HG03196 (cell line): ENCODE results near the gene KLHL29.

ENCODE experiments used
- ATAC-seq: cut with Tn5 transposase; IDR thresholded peaks from one replicate; pipeline ENCODE4 v1.9.1; 2021; ENCODE audit not compliant: unreplicated experiment

Gene KLHL29

GRCh38 chr2:23489471-23490322 lies 104.7 kb downstream of the KLHL29 start:
- ATAC-seq: no peak

GRCh38 chr2:23491591-23492336 lies 106.8 kb downstream of the KLHL29 start:
- ATAC-seq: no peak

- ATAC-seq: no peak
Measured at GRCh38 chr2:23492337-23492675, 107.3 kb downstream of the KLHL29 start.

DNA sequence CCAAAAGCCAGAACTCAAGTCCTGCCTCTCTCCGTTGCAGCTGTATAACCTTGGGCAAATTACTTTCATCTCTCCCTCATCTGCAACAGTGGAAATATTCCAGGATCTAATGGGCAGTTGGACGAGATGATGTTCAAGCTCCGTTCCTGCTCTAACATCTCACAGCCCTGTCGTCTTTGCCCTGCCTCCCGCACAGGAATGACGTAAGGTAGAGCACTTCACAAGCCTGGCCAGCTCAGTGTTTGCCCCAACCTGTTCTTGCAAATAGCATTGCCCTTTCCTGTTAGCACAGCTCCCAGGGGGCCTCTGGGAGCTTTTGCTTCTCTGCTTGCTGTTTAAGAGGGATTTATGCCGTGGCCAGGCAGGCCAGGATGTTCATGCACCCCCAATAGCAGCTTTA lies 107.9 kb downstream of the KLHL29 start:
- ATAC-seq: no peak

DNA sequence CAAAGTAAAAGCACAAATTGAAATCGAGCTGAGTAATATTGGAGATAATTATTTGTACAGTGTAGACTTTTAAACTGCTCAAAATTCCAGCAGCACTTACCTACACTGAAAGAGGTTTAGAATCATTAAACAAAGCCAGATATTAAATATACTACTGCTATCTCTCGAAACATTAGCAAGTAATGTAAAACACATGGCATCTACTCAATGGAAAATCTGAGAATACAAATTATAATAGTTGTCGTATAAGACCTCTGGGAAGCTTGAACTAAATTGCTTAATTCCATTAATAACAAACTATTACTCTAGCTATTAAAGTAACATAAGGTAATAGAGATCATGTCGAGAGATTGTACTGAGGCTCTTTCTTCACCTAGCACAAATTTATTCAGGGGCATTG lies 108.9 kb downstream of the KLHL29 start:
- no peak for ATAC-seq

DNA sequence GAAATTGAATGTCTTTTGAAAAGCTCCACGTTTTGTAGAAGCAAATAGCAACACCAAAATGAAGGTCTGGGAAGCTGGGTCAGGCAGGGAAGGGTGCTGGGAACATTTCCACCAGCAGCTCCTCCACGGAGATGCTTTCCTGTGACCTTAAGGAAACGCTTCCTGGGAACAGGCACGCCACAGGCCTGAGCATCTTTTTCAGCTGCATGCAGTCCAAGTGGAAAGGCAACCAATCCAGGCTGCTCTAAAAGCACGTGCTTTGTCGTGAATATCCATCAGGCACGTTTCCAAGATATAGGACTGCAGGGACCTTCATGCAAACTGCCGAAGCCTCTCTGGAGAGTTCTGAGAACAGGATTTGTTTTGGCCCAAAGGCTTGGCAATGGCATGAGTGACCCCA lies 109.3 kb downstream of the KLHL29 start:
- no peak for ATAC-seq

DNA sequence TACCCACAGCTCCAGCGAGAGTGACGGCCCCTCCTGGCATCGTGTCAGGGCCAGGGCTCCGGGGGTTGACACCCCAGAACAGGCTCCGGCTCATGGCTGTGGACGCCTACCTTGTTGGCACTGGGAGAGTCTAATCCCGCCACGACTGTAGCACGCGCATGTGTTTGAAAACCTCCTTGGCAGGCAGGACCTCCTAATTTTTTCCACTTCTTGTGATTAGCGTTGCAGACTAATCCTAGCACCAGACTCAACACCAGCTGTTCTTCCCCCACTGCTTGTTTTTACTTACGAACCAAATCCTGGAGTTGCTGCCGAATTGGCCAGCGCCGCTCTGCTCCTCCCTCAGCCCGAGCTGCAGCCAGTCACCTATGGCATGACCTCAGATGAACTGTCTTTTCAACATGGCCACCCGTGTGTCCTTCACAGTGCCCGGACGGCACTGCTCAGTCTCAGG lies 110.7 kb downstream of the KLHL29 start:
- ATAC-seq: no peak

GRCh38 chr2:23496456-23496855 lies 111.5 kb downstream of the KLHL29 start:
- ATAC-seq: no peak

DNA sequence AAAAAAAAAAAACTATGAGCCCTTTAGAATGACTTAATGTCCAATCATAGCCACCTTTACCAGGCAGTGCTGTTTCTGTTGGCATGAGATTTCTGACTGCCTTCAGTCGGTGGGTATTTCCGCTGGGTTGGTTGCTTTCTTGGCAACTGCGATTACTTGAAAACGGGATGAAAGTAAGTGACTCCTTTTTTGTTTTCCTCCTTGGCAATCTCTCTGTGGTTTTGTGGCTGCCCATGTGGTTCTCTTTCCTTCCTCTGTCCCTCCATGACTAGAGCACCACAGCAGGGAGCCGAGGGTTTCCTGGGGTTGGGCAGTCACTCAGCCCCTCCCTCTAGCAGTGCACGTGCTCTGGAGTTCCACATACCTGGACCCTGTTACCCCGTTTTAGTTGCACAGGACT lies 112.1 kb downstream of the KLHL29 start:
- no peak for ATAC-seq

DNA sequence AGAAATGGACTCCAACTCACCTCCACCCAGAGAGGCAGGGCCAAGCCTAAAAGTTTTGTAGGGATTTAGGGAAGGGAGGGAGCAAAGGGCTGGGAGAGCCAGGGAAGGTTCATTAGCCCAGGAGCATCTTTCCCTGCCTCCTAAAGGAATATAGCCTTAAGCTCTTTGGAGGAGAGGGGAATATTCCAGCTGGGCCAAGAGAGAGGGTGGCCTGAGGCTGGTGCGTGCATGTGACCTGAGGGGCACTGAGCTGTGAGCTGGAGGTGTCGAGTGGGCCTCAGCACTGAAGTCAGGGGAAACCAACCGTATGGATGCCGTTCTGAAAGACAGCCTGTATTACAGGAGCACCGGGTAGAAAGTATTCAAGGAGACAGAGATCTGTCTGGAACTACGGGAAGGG lies 112.6 kb downstream of the KLHL29 start:
- ATAC-seq: no peak

DNA sequence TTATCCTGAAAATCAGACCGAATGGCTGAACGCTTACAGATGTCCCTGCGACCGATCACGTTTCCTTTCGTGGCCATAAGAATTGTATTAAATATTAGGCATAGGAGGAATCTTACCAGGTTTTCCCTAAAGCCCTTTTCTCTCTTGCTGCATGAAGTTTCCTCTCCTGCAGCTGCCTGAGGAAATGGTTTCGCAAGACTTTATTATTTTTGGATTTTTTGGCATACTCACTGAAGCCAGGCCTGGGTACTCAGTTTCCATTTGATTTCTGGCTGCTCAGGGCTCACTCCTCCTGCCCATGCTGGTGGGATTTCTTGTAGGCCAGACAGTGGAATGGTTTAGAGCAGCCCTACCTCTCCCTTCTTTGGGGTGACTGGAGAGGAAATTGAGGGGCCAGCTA lies 114.0 kb downstream of the KLHL29 start:
- no peak for ATAC-seq

DNA sequence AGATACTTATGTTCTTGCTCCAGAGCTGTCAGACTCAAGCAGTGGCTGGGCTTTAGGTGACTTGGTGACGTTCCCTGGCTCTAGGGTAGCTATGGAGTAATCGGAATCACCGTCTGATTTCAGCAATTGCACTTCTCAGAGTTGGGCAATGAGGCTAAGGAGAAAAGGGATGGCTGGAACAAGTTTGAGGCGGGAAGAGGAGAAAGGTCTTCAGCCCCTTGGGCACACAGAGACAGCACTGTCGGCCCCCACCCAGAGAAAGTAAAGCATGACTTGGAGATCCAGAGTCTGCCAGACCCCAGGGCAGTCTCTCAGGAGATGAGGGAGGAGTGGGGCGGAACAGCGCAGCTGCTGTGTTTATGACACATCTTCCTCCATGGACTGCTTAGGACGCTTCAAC lies 114.5 kb downstream of the KLHL29 start:
- no peak for ATAC-seq

- no peak for ATAC-seq
Measured at GRCh38 chr2:23500836-23501235, 115.9 kb downstream of the KLHL29 start.

DNA sequence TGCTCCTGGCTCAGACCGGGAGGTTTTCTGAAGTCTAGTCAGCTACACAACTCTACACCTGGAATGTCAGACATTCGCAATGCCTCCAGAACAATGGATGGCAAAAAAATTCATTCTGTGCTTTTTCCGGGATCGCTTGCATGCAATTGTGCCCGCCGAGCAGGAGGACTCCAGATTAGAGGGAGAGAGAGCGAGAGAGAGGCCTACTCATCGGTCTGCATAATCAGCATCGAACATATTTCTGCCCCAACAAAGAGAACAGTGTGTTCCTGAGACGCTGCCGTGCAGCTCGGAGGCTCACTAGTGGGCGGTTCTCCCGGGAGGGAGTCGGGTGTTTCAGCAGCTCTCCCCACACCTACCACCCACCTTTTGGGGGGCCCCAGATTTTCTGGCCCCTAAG lies 117.1 kb downstream of the KLHL29 start:
- ATAC-seq: no peak

DNA sequence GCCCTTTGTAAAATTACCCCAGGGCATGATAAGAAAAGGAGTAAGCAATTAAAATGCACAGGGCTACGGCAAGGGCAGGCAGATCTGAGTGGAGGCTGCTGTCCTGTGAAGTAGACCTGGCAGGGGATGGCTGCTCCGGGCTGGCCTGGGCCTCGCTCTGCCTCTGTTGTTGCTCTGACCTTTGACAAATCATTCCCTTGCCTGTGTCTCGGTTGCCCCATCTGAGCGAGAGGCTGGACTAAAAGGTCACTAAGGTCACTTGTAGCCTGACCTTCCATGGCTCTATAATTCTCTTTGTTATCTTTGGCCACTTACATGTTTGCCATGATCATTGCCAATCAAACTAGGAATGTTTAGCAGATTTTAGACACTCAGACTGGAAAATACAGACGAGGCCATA lies 118.1 kb downstream of the KLHL29 start:
- ATAC-seq: no peak

DNA sequence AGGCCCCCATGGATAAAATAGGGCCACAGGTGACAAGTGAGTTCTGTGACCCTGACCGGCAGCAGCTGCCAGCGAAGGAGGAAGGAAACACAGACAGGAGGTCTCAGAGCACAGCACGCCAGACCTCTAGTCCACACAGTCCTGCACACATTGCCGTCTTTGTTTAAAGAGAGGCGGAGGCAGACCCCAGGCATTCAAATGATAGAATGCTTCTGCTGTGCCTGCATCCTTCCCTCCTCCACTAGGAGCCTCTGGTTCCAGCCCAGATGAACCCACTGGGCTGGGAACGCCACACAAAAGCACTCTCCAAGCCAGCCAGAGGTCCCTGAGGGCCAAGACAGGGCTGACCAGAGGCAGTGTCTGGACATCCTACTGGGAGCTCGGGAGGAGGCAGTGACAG lies 118.7 kb downstream of the KLHL29 start:
- no peak for ATAC-seq

DNA sequence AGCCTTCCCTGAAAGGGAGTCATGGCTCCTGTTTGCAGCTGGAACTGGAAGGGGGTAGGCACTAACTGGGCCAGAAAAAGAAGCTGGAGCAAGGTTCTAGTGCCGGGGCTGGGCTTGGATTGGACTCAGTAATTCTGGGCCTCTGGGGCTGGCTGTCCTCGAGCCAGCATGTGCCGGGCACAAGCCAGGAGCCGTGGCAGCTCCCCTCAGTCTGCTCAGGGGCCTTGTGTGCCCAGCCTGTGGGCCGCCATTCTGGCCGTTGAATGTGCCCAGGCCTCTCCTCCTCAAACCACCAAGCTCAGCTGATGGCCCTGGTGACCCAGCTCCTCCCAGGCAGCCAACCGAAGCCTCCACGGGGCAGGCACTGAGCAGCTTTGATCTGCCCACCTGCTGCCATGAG lies 119.6 kb downstream of the KLHL29 start:
- no peak for ATAC-seq

GRCh38 chr2:23505218-23505983 lies 120.4 kb downstream of the KLHL29 start:
- no peak for ATAC-seq

- ATAC-seq: no peak
Measured at GRCh38 chr2:23505984-23506380, 121.0 kb downstream of the KLHL29 start.

- ATAC-seq: no peak
Measured at GRCh38 chr2:23506531-23507266, 121.7 kb downstream of the KLHL29 start.
